Activated effector memory CD4-positive, alpha-beta T cell treated with Interleukin-2 at 50 U/mL for 16 hours (primary cell): ENCODE data around the gene EXOSC1.
"Not testable (repeated sequence)": the region's sequence is repeated elsewhere in the genome, so short reads cannot be mapped to it uniquely, and the experiment has no call there.

Experiments used
- DNase-seq: peaks from one replicate; pipeline ENCODE4 v3.0.0-alpha.2; 2020

Gene EXOSC1, protein sequence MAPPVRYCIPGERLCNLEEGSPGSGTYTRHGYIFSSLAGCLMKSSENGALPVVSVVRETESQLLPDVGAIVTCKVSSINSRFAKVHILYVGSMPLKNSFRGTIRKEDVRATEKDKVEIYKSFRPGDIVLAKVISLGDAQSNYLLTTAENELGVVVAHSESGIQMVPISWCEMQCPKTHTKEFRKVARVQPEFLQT

DNA sequence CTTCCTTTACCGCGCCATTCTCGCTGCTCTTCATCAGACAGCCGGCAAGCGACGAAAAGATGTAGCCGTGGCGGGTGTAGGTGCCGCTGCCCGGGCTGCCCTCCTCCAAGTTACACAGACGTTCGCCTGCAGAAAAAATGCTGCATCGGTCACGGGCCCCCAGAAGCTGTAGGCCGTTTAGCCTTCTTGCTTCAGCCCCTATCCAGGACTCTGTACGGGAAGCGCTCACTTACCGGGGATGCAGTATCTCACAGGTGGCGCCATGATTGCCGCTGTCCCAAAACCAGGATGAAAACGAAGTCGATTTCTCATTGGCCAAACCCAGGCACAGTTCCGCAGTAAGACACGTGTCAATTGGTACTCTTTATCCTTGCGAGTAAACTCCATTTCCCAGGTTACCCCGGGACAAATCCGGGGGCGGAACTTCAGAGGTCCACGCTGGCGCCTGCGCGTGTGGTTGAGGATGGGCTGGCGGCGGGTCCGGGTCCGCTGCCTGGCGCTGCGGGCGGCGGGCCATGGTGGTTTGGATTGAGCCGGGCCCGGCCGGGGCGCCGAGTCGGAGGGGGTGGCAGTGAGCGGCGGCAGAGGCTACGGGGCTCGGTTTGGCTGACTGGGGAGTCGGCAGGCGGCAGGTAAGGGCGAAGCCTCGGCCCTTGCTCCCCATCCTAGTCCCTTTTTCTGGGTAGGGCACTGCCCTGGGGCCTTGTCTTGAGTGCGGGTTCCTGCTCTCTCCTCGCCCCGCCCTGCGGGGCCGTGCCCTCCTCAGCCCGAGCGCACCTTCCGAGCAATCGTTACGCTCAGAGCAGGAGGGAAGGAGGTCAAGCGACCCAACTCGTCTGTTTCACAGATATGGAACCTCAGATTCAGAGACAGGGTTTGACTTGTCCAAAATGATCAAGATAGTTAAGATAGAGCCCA lies at the start of gene EXOSC1, which contains the start of gene ZDHHC16:
Gene EXOSC1 (minus strand): TSS at position 285 of the 918 bp plus-strand sequence. CDS start 21 bp downstream, at position 264.
Gene ZDHHC16 (plus strand): TSS at position 454 of the 918 bp plus-strand sequence. CDS start 5,501 bp downstream, outside the sequence.
- DNase-seq, result peak; percentile 84

- no peak for DNase-seq
Measured at GRCh38 chr10:97494863-97495506, 49.2 kb upstream of the EXOSC1 start.

GRCh38 chr10:97494151-97494550 lies 48.3 kb upstream of the EXOSC1 start:
- DNase-seq, result no peak

DNA sequence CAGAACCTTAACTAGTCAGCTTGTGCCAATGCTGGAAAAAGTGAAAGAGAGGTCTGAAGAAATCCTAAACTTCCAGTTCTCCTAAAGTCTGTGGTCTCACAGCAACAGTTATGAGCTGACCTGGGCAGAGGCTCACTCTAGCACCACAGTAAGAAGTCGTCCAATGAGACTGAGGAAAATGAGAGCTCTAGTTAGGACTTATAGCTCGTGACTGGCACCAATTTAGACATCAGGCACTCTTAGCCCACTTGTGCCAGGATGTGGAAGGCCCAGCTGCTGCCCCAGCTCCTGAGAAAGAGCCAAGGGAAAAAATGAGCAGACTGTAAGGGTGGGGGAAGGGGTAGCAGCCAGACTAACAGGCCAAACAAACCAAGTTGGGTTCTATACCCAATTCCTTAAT lies 44.8 kb upstream of the EXOSC1 start:
- DNase-seq, result no peak

- no peak for DNase-seq
Measured at GRCh38 chr10:97485647-97486281, 40.0 kb upstream of the EXOSC1 start.

- DNase-seq, result no peak
Measured at GRCh38 chr10:97483921-97484320, 38.1 kb upstream of the EXOSC1 start.

DNA sequence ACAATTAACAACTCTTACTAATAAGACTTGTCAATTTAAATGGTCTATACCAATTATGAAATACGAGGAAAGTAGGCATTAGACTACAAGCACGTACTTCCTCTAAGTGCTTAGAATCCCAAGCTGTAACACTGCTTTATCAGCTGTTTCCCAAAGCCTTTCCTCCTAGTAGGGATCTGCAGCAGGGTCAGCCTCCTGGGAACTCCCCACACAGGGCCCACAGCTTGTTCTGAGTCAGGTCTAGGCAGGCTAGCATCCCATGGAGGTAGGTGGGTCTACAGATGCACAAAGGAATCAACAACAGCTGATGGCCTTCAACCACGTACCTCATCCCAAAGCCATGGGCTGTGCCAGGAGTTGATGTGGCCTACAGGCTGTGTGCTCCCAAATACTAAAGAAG lies 37.7 kb upstream of the EXOSC1 start:
- no peak for DNase-seq

- no peak for DNase-seq
Measured at GRCh38 chr10:97482381-97482780, 36.6 kb upstream of the EXOSC1 start.

DNA sequence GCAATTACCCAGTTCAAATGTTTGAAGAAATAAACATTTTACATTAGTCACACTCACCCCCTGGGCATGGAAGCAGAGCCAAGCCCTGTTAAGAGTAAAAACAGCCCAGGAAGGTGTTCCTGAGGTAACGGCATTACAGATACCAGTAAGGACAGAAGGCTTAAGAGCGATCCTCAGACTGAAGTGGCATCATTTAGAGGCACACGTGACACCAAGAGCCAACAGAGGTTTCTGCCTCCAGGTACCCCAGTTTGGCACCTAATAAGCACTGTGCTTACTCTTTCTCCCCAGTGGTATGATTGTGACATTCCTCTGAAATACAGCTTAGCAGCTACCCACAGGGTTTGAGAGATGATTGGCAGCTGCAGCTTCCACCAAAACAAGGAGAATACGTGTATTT lies 35.3 kb upstream of the EXOSC1 start:
- no peak for DNase-seq

DNA sequence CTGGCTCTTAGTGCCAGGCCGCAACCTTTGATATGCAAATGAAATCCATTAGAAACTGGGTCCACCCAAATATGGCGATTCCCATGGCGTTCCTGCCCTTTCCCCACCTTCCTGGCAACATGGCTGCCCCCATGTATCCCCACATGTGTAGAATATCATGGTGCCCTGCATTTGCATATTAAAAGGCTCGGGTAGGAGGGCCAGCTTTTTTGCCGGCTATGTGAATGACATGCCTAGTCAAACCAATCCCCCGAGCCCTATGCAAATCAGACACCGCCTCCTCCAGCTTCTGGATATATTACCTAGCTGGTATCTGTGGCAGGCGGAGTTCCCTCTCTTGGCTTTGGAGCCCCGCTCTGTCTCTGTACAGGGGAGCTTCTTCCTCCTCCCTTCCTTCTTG lies 34.1 kb upstream of the EXOSC1 start:
- no peak for DNase-seq

- DNase-seq, result not testable (repeated sequence)
Measured at GRCh38 chr10:97479410-97479809, 33.6 kb upstream of the EXOSC1 start.

- no peak for DNase-seq
Measured at GRCh38 chr10:97475936-97476594, 30.3 kb upstream of the EXOSC1 start.

GRCh38 chr10:97474918-97475317 lies 29.1 kb upstream of the EXOSC1 start:
- DNase-seq, result no peak

- DNase-seq, result not testable (repeated sequence)
Measured at GRCh38 chr10:97468781-97469180, 23.0 kb upstream of the EXOSC1 start.

DNA sequence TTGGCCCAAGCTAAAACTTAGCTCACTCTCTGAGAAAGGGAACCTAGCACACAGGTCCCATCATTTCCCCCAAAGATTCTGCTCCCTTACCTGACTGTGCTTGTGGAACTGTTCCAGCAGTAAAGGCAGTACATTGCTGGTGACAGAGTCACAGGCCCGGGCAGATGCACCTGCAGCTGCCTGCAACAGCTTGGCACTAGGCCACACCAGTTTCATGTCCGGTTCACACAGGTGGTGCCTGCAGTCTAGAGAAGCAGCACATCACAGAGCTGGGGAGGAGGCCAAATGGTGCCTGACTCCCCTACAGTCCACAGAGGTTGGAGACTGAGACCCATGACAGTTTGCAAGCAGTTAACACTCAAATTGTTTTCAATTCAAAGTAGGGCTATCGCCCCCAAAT lies 22.4 kb upstream of the EXOSC1 start:
- DNase-seq, result no peak

GRCh38 chr10:97466755-97467154 lies 20.9 kb upstream of the EXOSC1 start:
- DNase-seq, result no peak

DNA sequence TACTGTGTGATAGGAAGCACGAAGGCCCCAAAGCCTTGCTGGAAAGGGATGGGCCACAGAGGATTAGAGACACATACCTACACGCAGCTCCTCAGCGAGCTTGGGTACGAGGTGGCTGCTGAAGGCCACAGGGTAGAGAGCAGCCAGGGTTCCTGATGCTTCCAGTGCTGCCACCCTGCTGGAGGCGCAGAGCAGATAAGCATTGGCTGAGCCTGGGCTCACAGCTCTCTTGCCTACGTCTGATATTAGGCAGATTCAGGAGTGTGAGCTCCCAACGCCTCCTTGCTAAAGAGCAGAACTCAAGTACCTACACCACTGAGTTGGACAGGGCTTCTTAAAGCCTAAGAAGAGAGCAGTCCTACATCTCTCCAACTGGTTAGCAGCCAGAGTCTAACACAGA lies 20.2 kb upstream of the EXOSC1 start:
- no peak for DNase-seq

DNA sequence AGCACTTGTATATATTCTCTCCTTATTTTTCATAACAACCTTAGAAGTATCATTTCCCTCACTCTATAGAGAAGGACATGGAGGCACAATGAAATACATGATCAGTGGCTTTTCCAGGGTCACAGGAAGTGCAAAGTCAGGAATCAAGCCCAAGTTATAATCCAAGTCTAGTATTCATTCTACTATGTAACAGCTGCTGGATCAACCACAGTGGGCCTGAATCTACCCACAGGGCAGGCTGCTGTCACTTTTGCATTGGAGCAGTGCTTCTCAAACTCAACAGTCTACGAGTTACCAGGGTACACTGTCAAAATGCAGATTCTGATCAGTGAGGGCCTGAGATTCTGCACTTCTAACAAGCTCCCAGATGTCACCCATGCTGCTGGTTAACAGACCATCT lies 18.4 kb upstream of the EXOSC1 start:
- DNase-seq, result no peak

DNA sequence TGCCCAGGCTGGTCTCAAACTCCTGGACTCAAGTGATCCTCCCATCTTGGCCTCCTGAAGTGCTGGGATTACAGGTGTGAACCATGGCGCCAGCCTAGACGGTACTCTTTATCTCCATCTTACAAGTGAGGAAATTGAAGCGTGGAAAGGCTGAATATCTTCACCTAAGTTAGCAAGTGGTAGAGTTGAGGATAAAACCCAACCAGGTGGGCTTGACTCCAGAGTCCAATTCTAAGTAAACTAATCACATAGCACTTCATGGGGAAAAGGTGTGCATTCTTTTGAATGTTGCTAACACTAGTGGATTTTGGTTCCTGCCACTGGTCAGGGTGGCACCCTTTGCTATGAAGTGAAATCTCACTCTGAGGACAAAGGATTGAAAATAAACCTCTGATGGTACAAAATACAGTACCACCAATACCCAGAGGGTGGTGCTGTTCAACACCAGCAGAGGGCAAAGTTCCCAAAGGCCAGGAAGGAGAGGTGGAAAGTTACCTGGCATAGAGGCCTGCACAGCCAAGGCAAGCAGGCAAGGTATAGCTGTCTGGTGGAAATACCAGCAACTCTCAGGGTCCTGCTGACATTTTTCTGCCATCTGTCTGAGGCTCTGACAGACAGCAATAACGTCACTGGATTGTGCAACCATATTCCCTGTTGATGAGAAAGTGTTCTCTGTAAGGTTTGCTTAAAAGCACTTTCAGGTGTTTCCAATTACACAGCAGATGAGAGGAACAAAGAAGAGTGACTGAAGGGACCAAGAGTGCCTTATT lies 17.7 kb upstream of the EXOSC1 start:
- peak; percentile 6 for DNase-seq

DNA sequence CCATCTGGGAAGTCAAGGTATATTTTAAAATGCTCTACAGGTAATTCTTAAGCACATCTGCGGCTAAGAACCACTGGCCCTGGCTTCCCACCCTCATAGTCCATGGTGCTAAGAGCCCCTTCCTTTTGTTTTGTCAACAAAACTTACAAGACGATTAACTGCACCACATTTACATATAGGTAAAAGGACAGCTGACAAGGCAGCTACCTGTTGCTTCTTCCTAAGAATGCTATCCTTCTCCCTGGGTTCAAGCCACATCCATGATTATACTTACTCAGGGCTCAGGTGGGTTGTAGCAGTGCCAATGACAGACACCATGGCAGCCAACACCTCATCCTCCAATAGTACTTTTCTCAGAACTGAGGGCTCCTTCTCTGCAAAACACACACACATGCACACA lies 16.5 kb upstream of the EXOSC1 start:
- DNase-seq, result no peak

GRCh38 chr10:97459933-97460332 lies 14.1 kb upstream of the EXOSC1 start:
- no peak for DNase-seq

DNA sequence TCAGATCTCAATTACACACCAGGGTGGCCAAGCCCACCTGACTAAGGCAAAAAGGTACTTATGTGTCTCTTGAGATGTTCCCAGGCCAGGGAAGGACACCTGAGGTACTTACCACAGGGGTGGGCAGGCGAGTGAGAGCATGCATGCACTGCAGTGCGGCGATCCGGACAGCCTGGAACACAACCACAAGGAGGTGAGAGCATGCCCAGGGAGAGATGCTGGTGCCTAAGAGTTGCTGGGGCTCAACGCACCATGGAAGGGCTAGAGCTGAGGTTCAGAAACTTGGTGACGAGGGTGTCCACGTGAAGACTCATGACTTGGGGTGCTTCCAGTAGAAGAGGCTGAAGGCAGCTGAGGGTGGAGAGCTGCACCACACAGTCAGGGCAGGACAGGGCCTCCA lies 13.3 kb upstream of the EXOSC1 start:
- DNase-seq, result no peak
